Neuron (in vitro differentiated cells): ENCODE measurements around the gene ECE1.

ENCODE experiments used
- H2AFZ ChIP-seq: one replicate; pipeline ENCODE4 v1.6.1; 2013; ENCODE audit warnings: low read depth, mild to moderate bottlenecking, inconsistent platforms, low read length, moderate library complexity
- H3K27me3 ChIP-seq: one replicate; pipeline ENCODE4 v1.6.1; 2013; ENCODE audit warnings: low read length; ENCODE audit not compliant: insufficient read depth
- H3K36me3 ChIP-seq: one replicate; pipeline ENCODE4 v1.6.1; 2013; ENCODE audit warnings: low read length; ENCODE audit not compliant: insufficient read depth
- H3K4me1 ChIP-seq: one replicate; pipeline ENCODE4 v1.6.1; 2013; ENCODE audit warnings: low read length; ENCODE audit not compliant: insufficient read depth
- H3K4me3 ChIP-seq: 2 replicates; pipeline ENCODE4 v1.5.1; 2013; ENCODE audit warnings: mild to moderate bottlenecking, low read length, moderate library complexity
- H3K9me3 ChIP-seq: one replicate; pipeline ENCODE4 v1.6.1; 2013; ENCODE audit warnings: low read length

The ECE1 gene

GRCh38 chr1:21289700-21290545 is at the start of gene ECE1:
ECE1 (minus strand) TSS chr1:21290463; CDS start chr1:21290414, 49 bp downstream.
- H3K36me3 ChIP-seq: no peaks in the 10 kb centered on the region
- H2AFZ ChIP-seq: no peak within 1 kb of the TSS
- H3K9me3 ChIP-seq: no peaks in the 10 kb centered on the region
- peaks cover 20% of the 10 kb centered on the region for H3K4me1 ChIP-seq
- H3K27me3 ChIP-seq: no peaks in the 10 kb centered on the region
- H3K4me3 ChIP-seq: peak within 1 kb of the TSS; percentile 45

DNA sequence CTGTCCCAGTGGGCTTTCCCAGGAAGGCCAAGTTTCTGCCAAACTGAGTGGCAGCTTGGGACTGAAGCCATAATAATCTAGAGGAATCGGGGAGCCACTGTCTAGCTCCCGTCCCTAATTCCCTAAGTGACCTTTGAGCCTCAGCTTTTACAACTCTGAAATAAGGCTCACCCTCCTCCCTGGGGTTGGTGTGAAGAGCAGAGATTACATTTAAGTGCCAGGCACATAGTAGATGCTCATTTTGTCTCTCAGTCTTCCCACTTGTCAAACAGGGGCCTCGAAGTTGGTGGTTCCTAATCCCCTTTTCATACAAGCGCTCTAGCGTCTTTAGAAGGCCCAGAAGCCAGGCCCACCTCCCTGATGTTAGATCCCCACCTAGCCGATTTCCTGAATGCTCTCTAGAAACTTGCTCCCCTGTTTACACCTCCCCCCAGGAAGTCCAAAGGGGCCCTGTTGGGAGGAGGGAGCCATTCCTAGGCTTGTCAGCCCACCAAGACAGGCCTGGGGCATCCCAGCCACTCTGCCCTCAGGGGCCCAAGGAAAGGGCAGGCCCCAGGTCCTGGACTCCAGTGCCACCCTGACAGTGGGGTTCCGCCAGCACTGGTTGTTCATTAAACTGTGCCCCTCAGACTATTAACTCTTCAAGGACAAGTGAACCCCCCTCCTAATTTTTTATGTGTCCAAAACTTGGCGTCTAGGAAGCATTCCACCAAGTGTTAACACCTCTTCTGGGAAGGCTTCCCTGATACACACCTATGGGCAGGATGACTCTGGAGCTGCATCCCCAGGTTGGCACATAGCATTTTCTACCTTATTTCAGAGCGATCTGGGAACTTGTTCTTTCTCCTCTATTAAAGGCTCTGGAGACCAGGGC is 49.3 kb upstream of the ECE1 start:
- Histone ChIP-seq H3K4me3 (no peak overlapping the region), H3K9me3 (no peaks in the 10 kb centered on the region), H3K4me1 (peaks cover 42% of the 10 kb centered on the region), H2AFZ (no peak overlapping the region), H3K36me3 (no peaks in the 10 kb centered on the region), H3K27me3 (no peaks in the 10 kb centered on the region)

DNA sequence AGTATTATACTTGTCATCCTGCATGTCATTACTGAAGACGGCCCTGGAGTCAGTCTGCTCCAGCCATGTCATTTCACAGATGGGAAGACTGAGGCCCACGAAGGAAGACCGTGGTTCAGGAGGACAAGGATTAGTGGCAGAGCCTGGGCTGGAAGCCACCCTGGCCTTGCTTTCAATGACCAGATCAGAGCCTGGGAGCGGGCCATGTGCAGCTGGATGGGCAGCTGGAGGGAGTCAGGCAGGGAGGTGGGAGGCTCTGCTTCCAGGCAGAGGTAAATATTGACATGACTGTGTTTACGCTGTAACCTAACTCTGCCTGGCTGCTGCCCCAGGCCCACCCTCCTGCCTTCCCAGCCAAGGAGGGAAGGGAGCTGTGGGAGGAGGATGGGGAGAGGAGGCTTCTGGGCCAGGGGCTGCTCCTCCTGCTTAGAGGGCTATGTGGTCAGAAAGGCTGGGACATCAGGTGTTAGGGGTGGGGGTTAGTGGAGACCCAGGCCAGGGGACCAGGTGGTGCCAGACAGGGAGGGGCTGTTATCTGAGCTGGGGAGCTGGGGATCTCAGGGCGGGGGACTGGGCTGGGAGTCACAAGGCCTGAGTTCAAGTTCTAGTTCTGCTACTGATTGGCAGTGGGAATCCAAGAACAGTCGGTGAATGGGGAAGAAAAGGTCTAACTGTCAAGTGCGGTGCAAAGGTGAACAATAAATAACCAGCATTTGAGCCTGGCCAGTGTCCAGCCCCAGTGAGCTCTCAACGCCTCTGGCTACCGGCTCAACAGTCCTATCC is 48.5 kb upstream of the ECE1 start:
- no peak overlapping the region for H2AFZ ChIP-seq
- H3K4me1 ChIP-seq: peaks cover 34% of the 10 kb centered on the region
- no peaks in the 10 kb centered on the region for H3K27me3 ChIP-seq
- no peaks in the 10 kb centered on the region for H3K36me3 ChIP-seq
- H3K4me3 ChIP-seq: no peak overlapping the region
- no peaks in the 10 kb centered on the region for H3K9me3 ChIP-seq

DNA sequence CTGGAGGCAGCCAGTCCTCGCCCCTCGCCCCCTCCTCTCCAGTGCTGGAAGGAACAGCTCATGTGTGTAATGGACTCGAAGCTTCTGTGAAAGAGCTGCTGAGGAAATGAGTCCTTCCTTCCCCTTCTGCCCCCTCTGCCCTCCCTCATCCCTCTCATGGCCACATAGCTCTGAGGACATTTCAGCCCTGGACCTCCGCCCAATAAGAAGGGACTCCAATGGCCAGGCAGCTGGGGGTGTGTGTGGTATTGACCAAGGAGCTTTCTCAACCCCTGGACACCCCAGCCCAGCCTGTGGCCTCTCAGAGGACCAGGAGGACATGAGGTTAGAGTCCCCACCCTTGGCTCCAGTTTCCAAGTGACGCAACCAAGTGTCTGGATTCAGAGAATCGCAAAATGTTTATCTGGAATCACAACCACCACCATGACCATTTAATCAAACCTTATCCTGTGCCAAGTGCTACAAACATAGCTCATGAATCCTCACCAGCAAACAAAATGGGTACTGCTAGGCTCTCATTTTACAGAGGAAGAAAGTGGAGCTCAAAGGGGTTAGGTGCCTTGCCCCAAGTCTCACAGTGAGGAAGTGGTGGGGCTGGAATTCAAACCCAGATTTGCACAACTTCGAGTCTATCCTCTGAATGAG is 47.8 kb upstream of the ECE1 start:
- Histone ChIP-seq H3K4me1 (peaks cover 28% of the 10 kb centered on the region), H2AFZ (no peak overlapping the region), H3K9me3 (no peaks in the 10 kb centered on the region), H3K36me3 (no peaks in the 10 kb centered on the region), H3K4me3 (no peak overlapping the region), H3K27me3 (no peaks in the 10 kb centered on the region)

GRCh38 chr1:21337454-21337927 is 47.2 kb upstream of the ECE1 start:
- Histone ChIP-seq H3K27me3 (no peaks in the 10 kb centered on the region), H3K4me1 (peaks cover 25% of the 10 kb centered on the region), H2AFZ (no peak overlapping the region), H3K9me3 (no peaks in the 10 kb centered on the region), H3K36me3 (no peaks in the 10 kb centered on the region), H3K4me3 (no peak overlapping the region)

DNA sequence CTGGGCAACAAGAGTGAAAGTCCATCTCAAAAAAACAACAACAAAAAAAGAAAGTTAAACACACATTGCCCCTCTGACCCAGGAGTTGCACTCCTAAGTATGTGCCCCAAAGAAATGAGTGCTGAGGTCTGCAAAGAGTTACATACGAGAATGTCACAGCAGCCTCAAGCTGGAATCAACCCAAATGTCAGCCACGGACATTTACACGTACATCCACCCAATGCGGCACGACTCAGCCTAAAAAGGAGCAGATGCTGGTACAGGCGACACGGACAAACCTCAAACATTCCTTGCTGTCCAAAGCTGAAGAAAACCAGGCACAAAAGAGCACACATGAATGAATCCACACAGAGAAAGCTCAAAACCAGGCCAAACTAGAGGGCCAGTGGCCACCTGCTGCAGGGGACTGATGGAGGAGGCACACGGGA is 46.8 kb upstream of the ECE1 start:
- peaks cover 23% of the 10 kb centered on the region for H3K4me1 ChIP-seq
- no peaks in the 10 kb centered on the region for H3K27me3 ChIP-seq
- no peaks in the 10 kb centered on the region for H3K9me3 ChIP-seq
- H3K36me3 ChIP-seq: no peaks in the 10 kb centered on the region
- no peak overlapping the region for H2AFZ ChIP-seq
- H3K4me3 ChIP-seq: no peak overlapping the region

DNA sequence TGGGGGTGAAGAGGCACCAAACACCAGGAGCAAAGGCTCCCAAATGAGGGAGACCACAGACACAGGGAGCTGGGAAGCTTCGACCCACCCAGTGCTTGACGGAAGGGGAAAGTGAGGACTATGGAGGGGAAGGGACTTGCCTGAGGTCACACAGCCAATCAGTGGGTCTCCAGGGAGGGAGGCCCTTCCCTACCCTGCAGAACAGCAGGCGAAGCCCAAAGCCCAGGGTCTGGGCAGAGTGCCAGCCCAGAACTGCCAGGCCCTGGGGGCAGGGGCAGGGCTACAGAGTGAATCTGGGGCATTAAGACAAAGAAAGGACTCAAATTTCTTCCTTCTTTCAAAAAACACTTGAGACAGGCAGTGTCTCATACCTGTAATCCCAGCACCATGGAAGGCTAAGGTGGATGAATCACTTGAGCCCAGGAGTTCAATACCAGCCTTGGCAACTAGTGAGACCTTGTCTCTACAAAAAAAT is 45.5 kb upstream of the ECE1 start:
- Histone ChIP-seq H3K27me3 (no peaks in the 10 kb centered on the region), H3K4me3 (no peak overlapping the region), H3K36me3 (no peaks in the 10 kb centered on the region), H2AFZ (no peak overlapping the region), H3K4me1 (peaks cover 16% of the 10 kb centered on the region), H3K9me3 (no peaks in the 10 kb centered on the region)

GRCh38 chr1:21335088-21335691 is 44.9 kb upstream of the ECE1 start:
- Histone ChIP-seq H3K4me3 (no peak overlapping the region), H2AFZ (no peak overlapping the region), H3K27me3 (no peaks in the 10 kb centered on the region), H3K36me3 (no peaks in the 10 kb centered on the region), H3K9me3 (no peaks in the 10 kb centered on the region), H3K4me1 (peaks cover 14% of the 10 kb centered on the region)

GRCh38 chr1:21334214-21335087 is 44.2 kb upstream of the ECE1 start:
- no peak overlapping the region for H3K4me3 ChIP-seq
- H3K36me3 ChIP-seq: no peaks in the 10 kb centered on the region
- peaks cover 14% of the 10 kb centered on the region for H3K4me1 ChIP-seq
- H3K9me3 ChIP-seq: no peaks in the 10 kb centered on the region
- no peaks in the 10 kb centered on the region for H3K27me3 ChIP-seq
- H2AFZ ChIP-seq: no peak overlapping the region

- peaks cover 14% of the 10 kb centered on the region for H3K4me1 ChIP-seq
- H2AFZ ChIP-seq: no peak overlapping the region
- no peaks in the 10 kb centered on the region for H3K27me3 ChIP-seq
- no peak overlapping the region for H3K4me3 ChIP-seq
- no peaks in the 10 kb centered on the region for H3K36me3 ChIP-seq
- no peaks in the 10 kb centered on the region for H3K9me3 ChIP-seq
These were observed 43.6 kb upstream of the ECE1 start for GRCh38 chr1:21333824-21334213.

- no peaks in the 10 kb centered on the region for H3K9me3 ChIP-seq
- H3K27me3 ChIP-seq: no peaks in the 10 kb centered on the region
- H3K4me1 ChIP-seq: peaks cover 14% of the 10 kb centered on the region
- H3K4me3 ChIP-seq: no peak overlapping the region
- no peaks in the 10 kb centered on the region for H3K36me3 ChIP-seq
- no peak overlapping the region for H2AFZ ChIP-seq
These were observed 42.5 kb upstream of the ECE1 start for GRCh38 chr1:21332554-21333311.
